ENCODE data around the gene MFF. TPM values are rescaled to one million over a fixed set of nuclear protein-coding genes. Genes with fewer than 3 reads are reported as not detected.

The MFF gene
- total and polyA plus RNA-seq, 10 of the 15 experiments (the other 5 are each of a cell fraction or from before 2014, with no cell fraction given): 19.6 to 131 (median 106) TPM

- SMC1A ChIA-PET (ENCODE audit: uncharacterized antibody, unreplicated experiment): interaction anchor here (0.6 to 1.9 kb wide), 7 partner anchors 8 to 48 kb away, joined by 3 to 6 read pairs (median 4); no protein-coding TSS in a partner anchor
- Histone ChIP-seq H4K20me1 (ENCODE audit: control insufficient read depth, insufficient read depth) (no peaks in the 10 kb centered on the region), H3K27me3 (replicated peaks in 1 of 2; ENCODE audit: control insufficient read depth in 2 of 2, insufficient read depth in 2 of 2, low read length in 1 of 2) (no peaks in the 10 kb centered on the region), H3K36me3 (ENCODE audit: control insufficient read depth in 2 of 2, insufficient read depth in 2 of 2, low read length in 1 of 2) (no peaks in the 10 kb centered on the region), H3K4me3 (no peak overlapping the region), H3K9ac (ENCODE audit: control insufficient read depth, insufficient read depth, low read length) (no peak overlapping the region), H3K79me2 (ENCODE audit: control insufficient read depth, insufficient read depth, low read length) (no peaks in the 10 kb centered on the region), H3K4me2 (ENCODE audit: control insufficient read depth, insufficient read depth) (no peak overlapping the region), H3K9me3 (replicated peaks; ENCODE audit: control insufficient read depth, insufficient read depth, low read length) (no peaks in the 10 kb centered on the region), H3K4me1 (ENCODE audit: control insufficient read depth, insufficient read depth, low read length) (no peaks in the 10 kb centered on the region), H2AFZ (ENCODE audit: control insufficient read depth, low read depth, low read length) (no peak overlapping the region), H3K27ac (ENCODE audit: control insufficient read depth, insufficient read depth) (no peak overlapping the region)
- POLR2A ChIA-PET: interaction anchor here (1.5 kb wide), 1 partner anchor 8 kb away, joined by 11 read pairs; no protein-coding TSS in a partner anchor
- FAIRE-seq (no peak), DNase-seq (ENCODE audit: low read depth, low spot score) (no peak), ATAC-seq (peak; percentile 42; the same call in 2 of the 3 replicates)
- no TSS peak for BruUV-seq (replicated peaks)
- intact Hi-C loops (cut with micrococcal nuclease; ENCODE audit: unreplicated experiment) (no loop called here), in situ Hi-C loops (cut with MboI) (no loop called here)
- RAD21 ChIA-PET (ENCODE audit: unreplicated experiment): interaction anchor here (0.9 to 1.9 kb wide), 3 partner anchors 22 to 98 kb away, joined by 3 to 4 read pairs (median 4); no protein-coding TSS in a partner anchor
- TF ChIP-seq FOXM1 (IDR thresholded peaks at IDR 0.05; ENCODE audit: low read depth, low read length): no peak
- 0 out of 2 replicates have a peak, but pooled peaks have one; percentile 17 for TF ChIP-seq RAD21 (IDR thresholded peaks at IDR 0.05; ENCODE audit: insufficient read depth, low read depth, low read length)
- TF ChIP-seq PRDM15 (CRISPR knock-in tag; IDR thresholded peaks at IDR 0.05): no peak
- TF ChIP-seq TCF7 (IDR thresholded peaks at IDR 0.05; ENCODE audit: borderline replicate concordance): no peak
- TF ChIP-seq CTCF (IDR thresholded peaks at IDR 0.05 in 2 of 3, conservative IDR thresholded peaks at IDR 0.05 in 1 of 3; ENCODE audit: control insufficient read depth in 2 of 3, extremely low read depth in 1 of 3, insufficient read depth in 1 of 3, low read depth in 3 of 3, low read length in 3 of 3): 0 out of 6 replicates have a peak, but pooled peaks of 1 of the 3 experiments have one; percentile 22
- no peak for TF ChIP-seq YBX1 (IDR thresholded peaks at IDR 0.05)
- no peak for TF ChIP-seq SMC3 (IDR thresholded peaks at IDR 0.05; ENCODE audit: borderline replicate concordance, low read length)
- 55% methylated on average over 7 of the region's 8 CpGs for WGBS (ENCODE audit: insufficient coverage, insufficient replicate concordance, low lambda C conversion rate, missing lambda C conversion rate)
- CTCF ChIA-PET: interaction anchor here (0.6 to 1.8 kb wide), 9 partner anchors 9 to 96 kb away, joined by 3 to 7 read pairs (median 3); no protein-coding TSS in a partner anchor
Measured at GRCh38 chr2:227377467-227378351, 52.7 kb downstream of the MFF start.
